ENCODE results near the gene CCDC90B. TPM values are rescaled to one million over a fixed set of nuclear protein-coding genes. Genes with fewer than 3 reads are reported as not detected.

Gene CCDC90B
- total RNA-seq, 1 experiment from 2014 or later: 32.2 TPM

GRCh38 chr11:83252266-83252665 lies 33.9 kb downstream of the CCDC90B start:
- H3K36me3 ChIP-seq (ENCODE audit: low read depth): peaks cover 4% of the 10 kb centered on the region; the same call in 1 of the 2 replicates
- peaks cover 23% of the 10 kb centered on the region for H3K4me1 ChIP-seq (replicated peaks; ENCODE audit: insufficient read depth)
- no peak overlapping the region for H3K4me2 ChIP-seq
- no peaks in the 10 kb centered on the region for H3K9me2 ChIP-seq (ENCODE audit: insufficient read depth)
- H2AFZ ChIP-seq: no peak overlapping the region
- BruUV-seq (replicated peaks): no TSS peak
- H3K4me3 ChIP-seq: no peak overlapping the region
- no peaks in the 10 kb centered on the region for H3K27me3 ChIP-seq (ENCODE audit: insufficient read depth, low read depth)
- POLR2A ChIA-PET (ENCODE audit: unreplicated experiment): no interaction called here
- no peaks in the 10 kb centered on the region for H3K9me3 ChIP-seq (ENCODE audit: insufficient read depth, low read depth)
- no peak for DNase-seq
- no peaks in the 10 kb centered on the region for H4K20me1 ChIP-seq (ENCODE audit: insufficient read depth)
- peaks cover 11% of the 10 kb centered on the region for H3F3A ChIP-seq (ENCODE audit: insufficient read depth, low read depth)
- H3K79me2 ChIP-seq (ENCODE audit: low read depth): no peaks in the 10 kb centered on the region
- intact Hi-C loops (cut with micrococcal nuclease; ENCODE audit: unreplicated experiment): loop anchor here (5.0 kb wide), 1 partner anchor 535 kb away; no protein-coding TSS in a partner anchor
- CTCF ChIA-PET: no interaction called here
- H3K27ac ChIP-seq: no peak overlapping the region
- TF ChIP-seq CTCF (conservative IDR thresholded peaks at IDR 0.05) (no peak), EZH2 (IDR thresholded peaks at IDR 0.05; ENCODE audit: low read depth) (no peak)

- Histone ChIP-seq H3K9me3 (ENCODE audit: insufficient read depth, low read depth) (no peaks in the 10 kb centered on the region), H4K20me1 (ENCODE audit: insufficient read depth) (no peaks in the 10 kb centered on the region), H3K4me3 (no peak overlapping the region), H3F3A (ENCODE audit: insufficient read depth, low read depth) (no peaks in the 10 kb centered on the region), H3K27me3 (ENCODE audit: insufficient read depth, low read depth) (no peaks in the 10 kb centered on the region), H3K4me2 (no peak overlapping the region), H2AFZ (no peak overlapping the region), H3K9me2 (ENCODE audit: insufficient read depth) (no peaks in the 10 kb centered on the region), H3K27ac (no peak overlapping the region), H3K79me2 (ENCODE audit: low read depth) (no peaks in the 10 kb centered on the region), H3K36me3 (ENCODE audit: low read depth) (0 out of 2 replicates have a peak, but pooled peaks cover 3% of the 10 kb centered on the region), H3K4me1 (replicated peaks; ENCODE audit: insufficient read depth) (peaks cover 1% of the 10 kb centered on the region)
- intact Hi-C loops (cut with micrococcal nuclease; ENCODE audit: unreplicated experiment): loop anchor here (1.0 to 5.0 kb wide), 3 partner anchors 344 to 533 kb away; no protein-coding TSS in a partner anchor
- ChIA-PET CTCF (interaction anchor here (0.6 to 1.1 kb wide), 5 partner anchors 33 to 1860 kb away, joined by 3 to 5 read pairs (median 4); partner anchors contain the start of gene DDIAS), POLR2A (ENCODE audit: unreplicated experiment) (interaction anchor here (0.6 to 0.7 kb wide), 2 partner anchors 15 to 489 kb away, joined by 3 read pairs; no protein-coding TSS in a partner anchor)
- peak in 1 of 2 experiments; percentile 59 for DNase-seq
- BruUV-seq (replicated peaks): no TSS peak
- no peak for TF ChIP-seq EZH2 (IDR thresholded peaks at IDR 0.05; ENCODE audit: low read depth)
- TF ChIP-seq CTCF (conservative IDR thresholded peaks at IDR 0.05): peak; percentile 83
Measured at GRCh38 chr11:83249972-83250593, 36.1 kb downstream of the CCDC90B start.

- no peak for DNase-seq
- Histone ChIP-seq H3K4me1 (replicated peaks; ENCODE audit: insufficient read depth) (no peaks in the 10 kb centered on the region), H3K9me2 (ENCODE audit: insufficient read depth) (no peaks in the 10 kb centered on the region), H3K4me2 (no peak overlapping the region), H3K4me3 (no peak overlapping the region), H3K9me3 (ENCODE audit: insufficient read depth, low read depth) (no peaks in the 10 kb centered on the region), H3K79me2 (ENCODE audit: low read depth) (no peaks in the 10 kb centered on the region), H3K27ac (no peak overlapping the region), H4K20me1 (ENCODE audit: insufficient read depth) (no peaks in the 10 kb centered on the region), H3K36me3 (ENCODE audit: low read depth) (0 out of 2 replicates have a peak, but pooled peaks cover 3% of the 10 kb centered on the region), H3K27me3 (ENCODE audit: insufficient read depth, low read depth) (no peaks in the 10 kb centered on the region), H2AFZ (no peak overlapping the region), H3F3A (ENCODE audit: insufficient read depth, low read depth) (no peaks in the 10 kb centered on the region)
- intact Hi-C loops (cut with micrococcal nuclease; ENCODE audit: unreplicated experiment): no loop called here
- BruUV-seq (replicated peaks): no TSS peak
- CTCF ChIA-PET: interaction anchor here (0.6 to 1.1 kb wide), 5 partner anchors 348 to 1860 kb away, joined by 3 to 5 read pairs (median 4); partner anchors contain the start of gene DDIAS
- TF ChIP-seq EZH2 (IDR thresholded peaks at IDR 0.05; ENCODE audit: low read depth) (no peak), CTCF (conservative IDR thresholded peaks at IDR 0.05) (no peak)
- POLR2A ChIA-PET (ENCODE audit: unreplicated experiment): interaction anchor here (0.6 kb wide), 1 partner anchor 490 kb away, joined by 3 read pairs; no protein-coding TSS in a partner anchor
Measured at GRCh38 chr11:83249445-83249844, 36.7 kb downstream of the CCDC90B start.
